Fibroblast of skin of left biceps (primary cell): Measurements from ENCODE around the gene ACVRL1.

ENCODE experiments used
- DNase-seq, 2 experiments: peaks; one replicate each; pipeline ENCODE4 v3.0.0-alpha.2; 2013; ENCODE audit warnings: low read depth in 2 of 2

The ACVRL1 gene

GRCh38 chr12:51898506-51898905 is 8.8 kb upstream of the ACVRL1 start:
- no peak for DNase-seq

GRCh38 chr12:51898937-51899336 is 8.4 kb upstream of the ACVRL1 start:
- DNase-seq = no peak

GRCh38 chr12:51900323-51900889 is 6.9 kb upstream of the ACVRL1 start:
- no peak for DNase-seq

GRCh38 chr12:51901121-51901817 is 6.0 kb upstream of the ACVRL1 start:
- DNase-seq = no peak

- DNase-seq = no peak
Measured at GRCh38 chr12:51901881-51902280, 5.4 kb upstream of the ACVRL1 start.

- peak in 1 of 2 experiments; percentile 33 for DNase-seq
Measured at GRCh38 chr12:51904951-51905470, 2.3 kb upstream of the ACVRL1 start.

- no peak for DNase-seq
Measured at GRCh38 chr12:51905471-51906429, 1.6 kb upstream of the ACVRL1 start.

- DNase-seq = no peak
Measured at GRCh38 chr12:51906430-51907082, 748 bp upstream of the ACVRL1 start.

GRCh38 chr12:51907856-51908425 is 637 bp downstream of the ACVRL1 start:
- DNase-seq = no peak

- DNase-seq = no peak
Measured at GRCh38 chr12:51908876-51909592, 1.7 kb downstream of the ACVRL1 start.

GRCh38 chr12:51910168-51910567 is 2.9 kb downstream of the ACVRL1 start:
- no peak for DNase-seq

GRCh38 chr12:51910691-51911090 is 3.4 kb downstream of the ACVRL1 start:
- DNase-seq = no peak

GRCh38 chr12:51911307-51911706 is 4.0 kb downstream of the ACVRL1 start:
- DNase-seq = no peak

GRCh38 chr12:51911788-51912711 is 4.7 kb downstream of the ACVRL1 start:
- DNase-seq = no peak

- no peak for DNase-seq
Measured at GRCh38 chr12:51913071-51914033, 6.0 kb downstream of the ACVRL1 start.

GRCh38 chr12:51914034-51914923 is 7.0 kb downstream of the ACVRL1 start:
- DNase-seq = no peak

- DNase-seq = no peak
Measured at GRCh38 chr12:51915003-51915625, 7.8 kb downstream of the ACVRL1 start.
